HG02623 (cell line): Measurements from ENCODE around the gene FBXL7.

Experiments
- ATAC-seq: cut with Tn5 transposase; IDR thresholded peaks from one replicate; pipeline ENCODE4 v1.9.1; 2021; ENCODE audit warnings: moderate library complexity; ENCODE audit not compliant: unreplicated experiment

The FBXL7 gene

DNA sequence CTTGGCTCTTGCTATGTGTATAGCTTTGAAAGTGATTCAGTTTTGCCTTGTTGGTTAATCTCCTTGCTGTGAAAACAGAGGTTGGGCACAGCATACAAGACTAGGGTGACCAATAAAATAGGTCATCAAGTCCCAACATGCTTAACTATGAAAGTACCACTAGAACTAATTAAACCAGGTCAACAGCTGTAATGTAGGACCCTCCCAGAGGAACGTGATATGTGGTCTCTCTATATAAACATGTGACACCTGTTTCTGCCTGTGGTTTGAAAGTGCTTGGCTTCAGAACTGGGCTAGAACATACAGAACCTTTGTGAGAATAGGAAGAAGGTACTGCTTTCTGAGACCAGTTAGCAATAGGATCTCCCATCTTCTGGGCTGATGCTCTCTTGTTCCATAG is 297.1 kb downstream of the FBXL7 start:
- ATAC-seq: no peak

DNA sequence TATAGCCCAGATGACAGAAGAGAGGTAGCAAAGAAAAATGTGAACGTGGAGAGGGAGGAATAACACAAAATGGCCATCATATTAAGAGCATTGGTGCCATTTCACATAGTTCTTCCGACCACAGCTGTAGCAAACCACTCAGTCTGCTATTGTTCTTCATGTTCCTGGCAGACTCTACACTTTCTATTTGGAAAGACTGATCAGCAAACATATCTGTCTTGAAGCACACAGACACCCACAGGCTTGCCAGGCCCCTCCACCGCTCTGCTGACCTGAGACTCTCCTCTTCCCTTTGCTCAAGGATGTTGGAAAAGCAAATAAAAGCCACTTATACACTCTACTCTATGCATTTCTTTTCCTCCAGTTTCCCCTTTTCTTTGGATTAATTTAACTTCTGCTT is 298.0 kb downstream of the FBXL7 start:
- ATAC-seq: no peak

DNA sequence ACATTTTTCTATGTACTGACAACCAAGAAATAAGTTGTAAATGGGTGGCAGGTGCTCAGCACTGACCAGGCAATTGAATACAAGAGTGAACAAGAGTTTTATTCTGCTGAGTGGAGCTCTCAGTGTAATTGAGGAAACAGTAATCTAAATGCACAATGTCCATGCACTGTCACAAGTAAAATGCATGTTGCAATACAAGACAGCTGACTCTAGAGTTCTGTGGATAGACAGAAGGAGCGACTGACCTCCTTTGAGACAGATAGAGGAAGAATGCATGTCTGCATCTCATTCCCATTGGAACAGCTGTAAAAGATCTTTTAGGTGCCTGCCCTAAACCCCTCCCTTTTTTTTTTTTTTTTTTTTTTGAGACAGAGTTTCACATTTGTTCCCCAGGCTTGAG is 299.0 kb downstream of the FBXL7 start:
- ATAC-seq: no peak

DNA sequence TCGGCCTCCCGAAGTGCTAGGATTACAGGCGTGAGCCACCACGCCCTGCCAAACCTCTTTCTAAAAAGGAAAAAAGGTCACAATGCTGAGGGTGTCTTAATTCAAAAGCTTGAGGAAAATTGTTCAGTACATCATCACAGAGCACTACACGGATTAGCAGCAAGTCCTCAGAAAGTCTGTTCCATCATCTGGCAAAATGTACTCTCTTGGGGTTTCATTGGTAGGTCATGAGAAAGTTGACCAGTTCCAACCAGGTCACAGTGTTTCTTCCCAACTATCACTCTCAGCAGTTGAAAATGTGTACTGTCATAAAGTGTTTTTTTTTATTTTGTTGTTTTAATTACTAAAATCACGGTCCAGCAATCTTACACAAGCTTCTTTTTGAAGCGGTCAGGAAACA is 299.6 kb downstream of the FBXL7 start:
- ATAC-seq: no peak

DNA sequence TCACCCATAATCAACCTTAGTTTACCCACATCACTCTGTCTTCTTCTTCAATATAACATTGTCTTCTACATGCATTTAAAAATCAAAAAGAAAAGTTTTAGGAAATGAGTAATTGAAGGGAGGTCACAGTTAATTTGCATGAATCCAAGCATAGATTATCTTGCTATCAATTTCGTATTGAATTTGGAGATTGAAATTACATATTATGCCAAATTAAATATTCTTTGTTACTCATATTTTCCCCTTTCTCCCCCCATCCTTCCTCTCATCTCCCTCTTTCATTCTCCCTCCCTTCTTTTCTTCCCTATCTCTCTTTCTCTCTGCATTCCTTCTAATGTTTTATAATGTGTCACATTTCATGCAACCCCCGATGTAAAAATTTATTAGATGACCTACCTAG is 303.3 kb downstream of the FBXL7 start:
- no peak for ATAC-seq

- no peak for ATAC-seq
Measured at GRCh38 chr5:15806613-15807012, 306.6 kb downstream of the FBXL7 start.

GRCh38 chr5:15807248-15807647 is 307.3 kb downstream of the FBXL7 start:
- ATAC-seq: no peak

DNA sequence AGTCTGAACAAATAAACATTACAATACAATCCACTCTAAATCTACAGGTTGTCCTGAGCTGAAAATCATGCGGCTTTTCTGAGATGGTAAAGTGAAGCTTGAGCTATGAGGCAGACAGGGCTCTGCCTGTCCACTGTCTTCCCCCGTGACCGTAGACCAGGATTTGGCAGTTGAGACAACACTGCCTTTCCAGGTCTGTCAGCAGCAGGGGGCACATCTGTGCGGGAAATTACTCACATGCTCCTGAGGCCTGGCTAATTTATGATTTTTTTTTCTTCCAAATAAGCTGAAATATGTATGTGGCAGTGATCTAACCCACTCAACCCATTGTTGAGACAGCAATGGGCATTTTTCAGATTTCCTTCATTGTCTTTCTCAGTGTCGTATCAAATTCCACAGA is 307.9 kb downstream of the FBXL7 start:
- no peak for ATAC-seq

DNA sequence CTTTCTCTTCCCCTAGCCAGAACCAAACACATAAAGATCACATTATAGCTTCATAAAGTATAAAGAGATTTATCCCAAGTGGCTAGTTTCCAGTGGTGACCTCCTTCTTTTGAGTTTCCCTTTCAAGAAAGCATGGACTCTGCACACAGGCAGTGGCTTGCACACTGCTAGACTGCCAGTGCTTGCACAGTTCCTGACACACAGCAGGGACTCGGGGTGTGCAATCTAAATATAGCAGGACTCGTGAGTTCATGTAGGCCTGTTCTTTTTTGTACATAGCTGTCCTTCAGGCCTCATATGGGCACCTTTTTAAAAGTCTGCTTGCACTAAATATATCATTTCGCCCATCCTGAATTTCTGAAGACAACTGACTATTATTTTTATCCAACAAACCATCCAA is 308.6 kb downstream of the FBXL7 start:
- no peak for ATAC-seq

DNA sequence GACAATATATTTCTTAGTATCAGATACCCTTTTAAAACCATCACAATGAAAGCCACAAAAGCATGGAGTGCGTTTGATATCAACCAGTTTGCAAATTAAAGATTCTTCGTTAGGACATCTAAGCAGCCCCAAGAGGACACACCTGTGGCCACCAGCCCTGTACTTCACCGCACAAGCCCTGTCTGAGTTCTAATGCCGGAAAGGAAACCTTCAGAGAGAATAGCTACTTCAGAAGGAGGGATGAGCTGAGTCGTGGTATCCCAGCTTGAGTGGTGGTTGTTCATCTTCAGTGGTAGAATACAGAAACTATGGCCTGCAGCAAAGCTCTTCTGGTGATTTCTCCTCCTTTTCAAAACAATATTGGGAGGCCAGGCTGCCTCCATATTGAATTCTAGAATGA is 319.6 kb downstream of the FBXL7 start:
- no peak for ATAC-seq

DNA sequence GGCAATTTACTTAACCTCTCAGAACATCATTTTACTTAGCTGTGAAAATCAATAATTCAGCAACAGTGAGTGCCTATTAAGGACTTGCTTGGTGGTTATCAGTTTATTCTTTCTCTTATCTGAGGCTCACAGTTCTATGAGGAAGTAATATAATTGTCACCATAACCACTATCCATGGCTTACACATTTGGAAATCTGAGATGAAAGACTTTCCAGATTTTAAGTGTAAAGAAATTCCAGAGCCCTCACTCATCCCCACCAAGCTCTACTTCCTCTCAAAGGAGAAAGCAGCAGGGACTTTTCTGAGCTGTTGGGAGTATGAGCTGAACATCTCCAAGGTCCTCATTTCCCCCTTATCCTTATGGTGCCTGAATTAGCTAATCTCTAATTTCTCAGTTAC is 321.5 kb downstream of the FBXL7 start:
- no peak for ATAC-seq

GRCh38 chr5:15823398-15823797 is 323.4 kb downstream of the FBXL7 start:
- no peak for ATAC-seq

GRCh38 chr5:15827741-15828140 is 327.8 kb downstream of the FBXL7 start:
- ATAC-seq: no peak

- no peak for ATAC-seq
Measured at GRCh38 chr5:15831408-15831807, 331.4 kb downstream of the FBXL7 start.

GRCh38 chr5:15833365-15833764 is 333.4 kb downstream of the FBXL7 start:
- no peak for ATAC-seq

DNA sequence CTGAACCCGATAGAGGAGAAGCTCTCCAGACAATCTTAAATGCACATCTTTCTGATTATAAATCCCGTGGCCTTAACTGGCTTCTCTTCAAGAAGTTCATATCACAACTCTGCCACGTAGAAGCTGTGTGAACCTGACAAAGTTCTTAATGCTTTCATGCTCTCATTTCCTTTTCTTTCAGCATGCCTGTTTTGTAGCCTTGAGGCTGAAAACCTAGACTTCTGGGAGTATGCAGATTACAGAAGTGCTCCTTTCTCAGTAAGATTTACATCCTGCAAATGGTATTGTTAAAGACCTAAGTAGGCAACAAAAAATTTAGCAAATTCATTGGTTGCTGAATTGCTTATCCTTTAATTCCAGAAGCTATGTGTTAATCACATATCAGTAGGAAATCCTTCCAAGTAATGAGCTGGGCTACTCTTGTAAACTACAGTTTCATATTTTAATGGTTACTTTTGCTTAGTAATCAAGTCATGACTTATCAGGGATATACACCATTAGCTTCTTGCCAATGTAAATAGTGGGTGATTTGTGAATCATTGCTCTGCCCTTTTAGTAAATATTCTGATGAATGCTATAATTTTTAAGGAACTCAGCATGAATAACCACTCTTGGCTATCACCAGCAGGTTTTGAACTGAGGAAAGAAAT is 334.7 kb downstream of the FBXL7 start:
- ATAC-seq: no peak

- no peak for ATAC-seq
Measured at GRCh38 chr5:15835514-15835913, 335.5 kb downstream of the FBXL7 start.

DNA sequence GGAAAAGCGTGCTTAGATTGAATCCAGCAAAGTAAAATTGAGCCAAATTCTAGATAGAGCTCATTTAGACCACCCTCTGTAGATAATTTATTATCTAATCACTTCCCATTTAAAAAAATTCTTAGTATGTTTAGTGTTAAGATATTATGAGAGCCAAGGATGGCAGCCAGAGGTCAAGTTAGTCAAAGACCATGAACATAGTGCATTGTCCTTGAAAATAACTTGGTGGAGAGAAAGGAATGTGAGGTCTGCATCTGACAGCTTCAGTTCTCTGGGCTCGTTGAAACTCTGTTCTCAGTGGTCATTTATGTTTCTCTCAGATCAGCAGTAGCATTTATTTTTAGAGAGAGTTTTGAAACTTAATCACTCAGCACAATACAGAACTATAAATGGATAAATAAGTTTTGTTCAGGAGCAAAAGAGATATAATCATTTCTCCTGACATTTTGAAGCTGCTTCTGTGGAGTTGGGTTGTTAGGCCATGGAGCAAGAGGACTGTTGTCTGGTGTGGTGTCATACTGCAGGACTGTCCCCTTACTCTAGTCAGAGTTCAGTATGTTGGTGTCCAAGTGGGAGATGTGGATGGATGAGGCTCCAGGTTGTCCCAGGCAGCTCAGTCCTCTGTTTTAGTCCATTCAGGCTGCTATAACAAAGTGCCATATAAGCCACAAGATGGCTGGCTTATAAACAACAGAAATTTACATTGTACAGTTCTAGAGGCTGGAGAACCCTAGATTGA is 337.7 kb downstream of the FBXL7 start:
- no peak for ATAC-seq

DNA sequence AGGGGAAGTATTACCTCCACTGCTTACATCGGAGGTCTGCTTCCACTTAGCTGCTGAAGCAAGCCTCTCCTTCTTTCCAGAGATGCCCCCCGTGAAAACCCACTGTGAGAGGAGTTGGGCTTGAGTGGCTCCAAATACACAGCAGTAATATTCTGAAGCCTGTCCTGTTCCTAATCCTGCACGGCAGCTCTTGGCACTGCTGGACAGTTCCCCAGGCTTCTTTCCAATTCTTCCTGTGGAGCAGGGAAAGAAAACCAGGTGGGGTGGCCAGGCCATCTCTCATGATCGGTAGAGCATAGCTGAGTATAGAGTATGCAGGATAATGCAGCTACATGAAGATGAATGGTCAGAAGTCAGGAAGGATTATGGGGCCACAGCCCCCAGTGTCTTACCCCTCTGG is 344.3 kb downstream of the FBXL7 start:
- no peak for ATAC-seq

DNA sequence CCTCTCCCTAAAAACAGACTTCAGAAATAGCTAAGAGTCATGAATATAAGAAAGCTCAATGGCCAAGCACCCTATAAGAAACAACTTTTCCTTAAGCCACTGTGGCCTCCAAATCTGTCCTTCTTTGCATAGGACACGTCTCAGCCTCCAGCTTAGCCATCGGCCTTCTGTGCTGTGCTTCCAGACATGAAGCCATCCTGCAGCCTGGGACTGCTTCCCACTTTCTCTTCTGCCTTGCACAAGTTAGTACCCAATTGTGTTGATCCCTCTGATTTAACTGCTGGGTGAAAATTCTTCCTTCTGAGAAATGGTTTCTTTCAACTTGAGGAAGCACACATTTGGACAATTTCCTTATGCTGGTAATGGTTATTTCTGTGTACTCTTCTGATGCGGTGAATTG is 344.9 kb downstream of the FBXL7 start:
- ATAC-seq: no peak

DNA sequence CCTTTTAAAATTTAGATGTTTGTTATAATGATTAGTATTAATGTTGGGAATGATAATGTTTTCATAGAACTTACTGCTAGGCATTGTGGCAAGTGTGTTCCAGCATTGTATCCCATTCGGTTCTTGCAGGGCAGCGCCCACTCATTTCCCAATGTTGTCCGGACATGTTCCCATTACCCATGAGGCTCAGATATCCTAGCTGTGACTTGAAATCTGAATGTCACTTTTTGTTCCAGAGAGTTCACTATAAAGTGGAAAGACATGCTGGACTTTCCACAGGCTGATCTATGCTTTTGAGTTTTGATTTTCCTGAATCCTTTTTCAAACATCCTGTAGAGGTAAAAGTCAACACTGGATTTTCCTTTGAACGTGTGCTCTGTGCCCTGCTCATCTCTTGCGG is 350.6 kb downstream of the FBXL7 start:
- ATAC-seq: no peak

GRCh38 chr5:15850939-15851341 is 351.0 kb downstream of the FBXL7 start:
- ATAC-seq: no peak

DNA sequence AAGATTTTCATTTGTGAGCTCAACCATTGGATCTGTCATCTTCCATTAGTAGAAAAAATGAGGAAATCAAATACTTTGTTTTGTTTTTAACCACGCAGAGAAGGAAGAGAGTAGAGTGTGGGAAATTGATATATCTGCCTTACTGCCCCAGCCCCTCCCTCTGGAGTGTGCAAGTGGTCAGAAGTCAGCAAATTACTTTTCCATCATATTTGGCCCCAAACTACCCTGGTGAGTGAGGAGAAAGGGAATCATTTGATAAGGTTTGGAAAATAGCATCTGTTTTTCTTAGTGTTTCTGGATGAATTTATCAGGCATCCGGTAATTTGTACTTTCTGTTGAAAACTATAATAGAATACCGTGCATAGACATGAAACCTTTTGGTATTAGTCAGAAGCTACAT is 352.2 kb downstream of the FBXL7 start:
- ATAC-seq: no peak
